Measurements from ENCODE around the gene CHAD.
"Not testable (repeated sequence)": the region's sequence is repeated elsewhere in the genome, so short reads cannot be mapped to it uniquely, and the experiment has no call there.

DNA sequence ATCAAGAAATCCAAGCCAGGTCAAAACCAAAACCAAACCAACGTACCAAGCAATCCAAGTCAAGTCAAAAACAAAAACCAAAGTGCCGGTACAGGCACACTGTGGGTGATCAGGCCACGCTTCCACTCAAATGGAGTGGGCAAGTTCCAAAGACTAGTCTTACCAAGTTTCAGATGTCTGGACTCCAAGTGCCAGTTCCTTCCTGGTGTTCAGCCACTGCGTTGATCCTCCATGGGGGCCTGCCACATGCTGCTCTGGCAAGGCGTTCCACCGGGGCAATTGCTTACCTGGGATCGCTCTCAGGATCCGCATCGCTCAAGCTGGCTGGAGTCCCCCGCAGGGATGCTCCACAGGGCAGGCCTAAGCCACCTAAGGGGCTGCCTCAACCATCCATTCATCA, 49.1 kb downstream of the CHAD start:
- not testable (repeated sequence) for TF ChIP-seq CTCF (conservative IDR thresholded peaks at IDR 0.05; ENCODE audit: low read length); EZH2phosphoT487 (IDR thresholded peaks at IDR 0.05; ENCODE audit: borderline replicate concordance)
